ENCODE measurements around the gene NKX6-2.

NKX6-2 gene

GRCh38 chr10:132768346-132769248 lies 17.4 kb downstream of the NKX6-2 start:
- no peaks in the 10 kb centered on the region for H3K4me1 ChIP-seq (ENCODE audit: control insufficient read depth, insufficient read depth, low read length)
- H3K27ac ChIP-seq (ENCODE audit: extremely low read depth, low read depth, low read length): no peak overlapping the region
- H3K4me3 ChIP-seq (ENCODE audit: low read depth, low read length): no peak overlapping the region
- no peak for TF ChIP-seq ZNF530 (tag by site-specific recombination; IDR thresholded peaks at IDR 0.05; ENCODE audit: low read depth)
- no peak for TF ChIP-seq SALL2 (tag by site-specific recombination; IDR thresholded peaks at IDR 0.05; ENCODE audit: borderline replicate concordance)
- TF ChIP-seq, protein P1, sequence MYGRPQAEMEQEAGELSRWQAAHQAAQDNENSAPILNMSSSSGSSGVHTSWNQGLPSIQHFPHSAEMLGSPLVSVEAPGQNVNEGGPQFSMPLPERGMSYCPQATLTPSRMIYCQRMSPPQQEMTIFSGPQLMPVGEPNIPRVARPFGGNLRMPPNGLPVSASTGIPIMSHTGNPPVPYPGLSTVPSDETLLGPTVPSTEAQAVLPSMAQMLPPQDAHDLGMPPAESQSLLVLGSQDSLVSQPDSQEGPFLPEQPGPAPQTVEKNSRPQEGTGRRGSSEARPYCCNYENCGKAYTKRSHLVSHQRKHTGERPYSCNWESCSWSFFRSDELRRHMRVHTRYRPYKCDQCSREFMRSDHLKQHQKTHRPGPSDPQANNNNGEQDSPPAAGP (tag by site-specific recombination; IDR thresholded peaks at IDR 0.05): no peak
- TF ChIP-seq OVOL3 (tag by site-specific recombination; IDR thresholded peaks at IDR 0.05): no peak
- TF ChIP-seq ZNF146 (tag by site-specific recombination; IDR thresholded peaks at IDR 0.05): no peak
- no peak for TF ChIP-seq KLF16 (tag by site-specific recombination; IDR thresholded peaks at IDR 0.05)
- no peak for TF ChIP-seq ZNF555 (tag by site-specific recombination; conservative IDR thresholded peaks at IDR 0.05)
- TF ChIP-seq ZNF221 (tag by site-specific recombination; IDR thresholded peaks at IDR 0.05; ENCODE audit: borderline replicate concordance): no peak
- TF ChIP-seq FEZF1 (tag by site-specific recombination; IDR thresholded peaks at IDR 0.05): no peak
- TF ChIP-seq TRIM28 (IDR thresholded peaks at IDR 0.05; ENCODE audit: borderline replicate concordance, low read length): no peak
- no peak for TF ChIP-seq ZBTB21 (tag by site-specific recombination; IDR thresholded peaks at IDR 0.05)
- TF ChIP-seq ZNF768 (tag by site-specific recombination; IDR thresholded peaks at IDR 0.05): no peak
- TF ChIP-seq ZNF404 (tag by site-specific recombination; IDR thresholded peaks at IDR 0.05): no peak
- TF ChIP-seq ZNF114 (tag by site-specific recombination; IDR thresholded peaks at IDR 0.05): no peak
- no peak for TF ChIP-seq ZNF785 (tag by site-specific recombination; IDR thresholded peaks at IDR 0.05)
- TF ChIP-seq, protein P2, sequence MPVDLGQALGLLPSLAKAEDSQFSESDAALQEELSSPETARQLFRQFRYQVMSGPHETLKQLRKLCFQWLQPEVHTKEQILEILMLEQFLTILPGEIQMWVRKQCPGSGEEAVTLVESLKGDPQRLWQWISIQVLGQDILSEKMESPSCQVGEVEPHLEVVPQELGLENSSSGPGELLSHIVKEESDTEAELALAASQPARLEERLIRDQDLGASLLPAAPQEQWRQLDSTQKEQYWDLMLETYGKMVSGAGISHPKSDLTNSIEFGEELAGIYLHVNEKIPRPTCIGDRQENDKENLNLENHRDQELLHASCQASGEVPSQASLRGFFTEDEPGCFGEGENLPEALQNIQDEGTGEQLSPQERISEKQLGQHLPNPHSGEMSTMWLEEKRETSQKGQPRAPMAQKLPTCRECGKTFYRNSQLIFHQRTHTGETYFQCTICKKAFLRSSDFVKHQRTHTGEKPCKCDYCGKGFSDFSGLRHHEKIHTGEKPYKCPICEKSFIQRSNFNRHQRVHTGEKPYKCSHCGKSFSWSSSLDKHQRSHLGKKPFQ (tag by site-specific recombination; IDR thresholded peaks at IDR 0.05): no peak
- no peak for TF ChIP-seq WT1 (tag by site-specific recombination; IDR thresholded peaks at IDR 0.05)
- TF ChIP-seq SP3 (tag by site-specific recombination; IDR thresholded peaks at IDR 0.05): no peak
- no peak for TF ChIP-seq ZNF561 (tag by site-specific recombination; IDR thresholded peaks at IDR 0.05; ENCODE audit: borderline replicate concordance)
- TF ChIP-seq ZNF488 (tag by site-specific recombination; IDR thresholded peaks at IDR 0.05): no peak
- H3K9me3 ChIP-seq (ENCODE audit: control insufficient read depth, insufficient read depth, low read depth, low read length): no peaks in the 10 kb centered on the region
- ChIA-PET POLR2A (no interaction called here), CTCF (no interaction called here)
- no peaks in the 10 kb centered on the region for H3K36me3 ChIP-seq (ENCODE audit: control insufficient read depth in 2 of 2, insufficient read depth in 1 of 2, low read length in 2 of 2)

DNA sequence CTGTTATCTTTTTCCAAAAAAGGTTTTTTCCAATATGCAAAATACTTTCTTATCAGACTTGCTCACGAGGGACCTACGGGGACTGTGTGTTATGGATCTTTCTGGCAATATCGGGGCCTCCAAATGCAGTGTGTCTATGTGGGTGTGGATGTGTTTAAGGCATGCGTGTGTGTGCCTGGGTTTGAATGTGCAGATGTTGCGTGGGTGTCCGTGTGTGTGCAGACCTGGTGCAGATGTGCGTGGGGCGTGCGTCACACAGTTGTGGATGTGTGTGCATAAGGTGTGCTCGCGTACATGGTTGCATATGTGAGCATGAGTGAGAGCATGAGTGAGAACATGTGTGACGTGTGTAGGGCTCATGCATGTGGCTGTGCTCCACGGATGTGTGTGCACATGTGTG lies 19.7 kb downstream of the NKX6-2 start:
- POLR2A ChIA-PET: no interaction called here
- Histone ChIP-seq H3K27ac (ENCODE audit: extremely low read depth, low read depth, low read length) (no peak overlapping the region), H3K36me3 (ENCODE audit: control insufficient read depth in 2 of 2, insufficient read depth in 1 of 2, low read length in 2 of 2) (no peaks in the 10 kb centered on the region), H3K9me3 (ENCODE audit: control insufficient read depth, insufficient read depth, low read depth, low read length) (no peaks in the 10 kb centered on the region), H3K4me3 (ENCODE audit: low read depth, low read length) (no peak overlapping the region), H3K4me1 (ENCODE audit: control insufficient read depth, insufficient read depth, low read length) (no peaks in the 10 kb centered on the region)
- CTCF ChIA-PET: no interaction called here
- TF ChIP-seq ZNF639 (tag by site-specific recombination; IDR thresholded peaks at IDR 0.05): no peak
- no peak for TF ChIP-seq ZNF529 (tag by site-specific recombination; IDR thresholded peaks at IDR 0.05; ENCODE audit: insufficient replicate concordance)
- TF ChIP-seq ZEB2 (tag by site-specific recombination; IDR thresholded peaks at IDR 0.05): no peak
- TF ChIP-seq ZXDB (tag by site-specific recombination; IDR thresholded peaks at IDR 0.05): no peak
- no peak for TF ChIP-seq HIC1 (tag by site-specific recombination; IDR thresholded peaks at IDR 0.05)
- TF ChIP-seq PBX3 (CRISPR knock-in tag; IDR thresholded peaks at IDR 0.05): no peak

Measured in HEK293 (cell line).